Panc1 (cell line): ENCODE data around the gene STAC. TPM values are rescaled to one million over a fixed set of nuclear protein-coding genes. Genes with fewer than 3 reads are reported as not detected.
"Not testable (repeated sequence)": the region's sequence is repeated elsewhere in the genome, so short reads cannot be mapped to it uniquely, and the experiment has no call there.

Experiments
- ATAC-seq: fragments of 200-7000 bp; cut with Tn5 transposase; 2 replicates; pipeline ENCODE4 v1.9.1; 2020; ENCODE audit warnings: mild to moderate bottlenecking, moderate library complexity
- BruUV-seq: library from RNA; stranded (reverse); fragments of 400-500 nt; replicated peaks from 2 replicates; lab custom pipeline; 2021; lab: Mats Ljungman, UMichigan
- CTCF ChIA-PET: fragments of 300-600 bp; sonication (Branson Sonifier 250); formaldehyde crosslinking; loops from one replicate; lab custom pipeline; 2022; ENCODE audit warnings: antibody characterized with exemption; lab: Charles Lee
- POLR2A ChIA-PET: fragments of 300-600 bp; sonication (Branson Sonifier 250); formaldehyde crosslinking; loops from one replicate; lab custom pipeline; 2022; ENCODE audit warnings: antibody characterized with exemption; lab: Charles Lee
- DNase-seq: peaks from one replicate; pipeline ENCODE4 v3.0.0-alpha.2; 2010; ENCODE audit warnings: low read depth, low spot score
- H3K27ac ChIP-seq: 2 replicates; pipeline ENCODE4 v1.5.1; 2011; ENCODE audit warnings: mild to moderate bottlenecking, low read length, inconsistent platforms
- H3K27me3 ChIP-seq: fragments of 200-500 bp; sonication (Bioruptor generic); 2 replicates; pipeline ENCODE4 v1.6.0; 2014; ENCODE audit warnings: low read length, inconsistent platforms; ENCODE audit not compliant: control insufficient read depth, insufficient read depth
- H3K36me3 ChIP-seq: fragments of 200-500 bp; sonication (Bioruptor generic); 2 replicates; pipeline ENCODE4 v1.5.1; 2014; ENCODE audit warnings: inconsistent platforms, mild to moderate bottlenecking, low read length, moderate library complexity; ENCODE audit not compliant: control insufficient read depth, insufficient read depth
- H3K4me1 ChIP-seq: 2 replicates; pipeline ENCODE4 v1.5.1; 2011; ENCODE audit warnings: inconsistent platforms, mild to moderate bottlenecking, low read length, moderate library complexity; ENCODE audit not compliant: control insufficient read depth, insufficient read depth
- H3K4me3 ChIP-seq, 2 experiments: 2 replicates each; pipeline ENCODE4 v1.5.1; 2011 to 2012; ENCODE audit warnings: low read depth in 2 of 2, low read length in 2 of 2, mild to moderate bottlenecking in 2 of 2, inconsistent platforms in 1 of 2, moderate library complexity in 1 of 2
- H3K9me3 ChIP-seq: fragments of 200-500 bp; sonication (Bioruptor generic); 2 replicates; pipeline ENCODE4 v1.5.1; 2014; ENCODE audit warnings: low read depth, mild to moderate bottlenecking, inconsistent platforms, low read length, moderate library complexity; ENCODE audit not compliant: control insufficient read depth, insufficient read depth
- POLR2AphosphoS5 ChIP-seq: IDR thresholded peaks from 2 replicates; pipeline ENCODE4 v1.6.1; 2012; ENCODE audit warnings: mild to moderate bottlenecking, low read depth, low read length, moderate library complexity
- SIN3A ChIP-seq: IDR thresholded peaks from 2 replicates; pipeline ENCODE4 v1.6.1; 2012; ENCODE audit warnings: low read depth, mild to moderate bottlenecking, low read length, moderate library complexity, borderline replicate concordance; ENCODE audit not compliant: insufficient read depth
- TCF7L2 ChIP-seq: IDR thresholded peaks from 2 replicates; pipeline ENCODE4 v1.6.1; 2011; ENCODE audit warnings: mild to moderate bottlenecking, low read depth, low read length, inconsistent platforms
- in situ Hi-C: cut with HindIII; loops from 2 replicates; pipeline ENCODE4 v1.10.0; 2016; ENCODE audit warnings: low sequenced_read_pairs, low pct_unique_long_range_greater_than_20kb
- intact Hi-C: fragments of 100-400 bp; cut with micrococcal nuclease; formaldehyde crosslinking; loops from one replicate; pipeline ENCODE4 v1.10.0; 2022; ENCODE audit not compliant: unreplicated experiment
- total RNA-seq: library from RNA; stranded (reverse); gene quantifications from one replicate; pipeline ENCODE4 v1.2.1, GENCODE V29; 2021; ENCODE audit not compliant: unreplicated experiment
- TF ChIP-seq, protein P1 (sequence below): fragments of 450-650 bp; IDR thresholded peaks from 2 replicates; pipeline ENCODE4 v1.5.1; 2017; ENCODE audit warnings: mild to moderate bottlenecking
- TF ChIP-seq, protein P2 (sequence below), 2 experiments: IDR thresholded peaks; 2 replicates each; pipeline ENCODE4 v1.6.1; 2011 to 2012; ENCODE audit warnings: low read depth in 2 of 2, control low read depth in 1 of 2, low read length in 1 of 2, mild to moderate bottlenecking in 1 of 2, moderate library complexity in 1 of 2; ENCODE audit not compliant: insufficient read depth in 1 of 2

STAC gene
- total RNA-seq, 1 experiment from 2014 or later: 18.8 TPM

DNA sequence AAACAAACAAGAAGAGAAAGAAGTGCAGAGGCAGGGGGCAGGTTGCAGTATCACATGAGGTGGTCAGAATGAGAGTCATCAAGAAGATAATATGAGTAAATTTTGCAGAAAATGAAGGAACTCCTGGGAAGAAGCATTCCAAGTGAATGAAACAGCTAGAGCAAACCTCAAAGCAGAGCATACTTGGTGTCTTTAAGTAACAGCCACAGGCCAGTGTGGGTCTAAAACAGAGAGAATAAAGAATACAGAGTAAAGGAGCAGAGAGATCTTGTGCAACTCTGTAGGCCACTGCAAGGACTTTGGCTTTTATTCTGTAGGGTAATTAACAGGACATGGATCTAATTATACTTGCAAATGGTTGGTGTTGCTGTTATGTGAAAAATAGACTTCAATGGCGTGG lies 81.3 kb downstream of the STAC start:
- no peak for ATAC-seq
- TF ChIP-seq SIN3A: no peak
- TF ChIP-seq TCF7L2: no peak
- TF ChIP-seq POLR2AphosphoS5: no peak
- TF ChIP-seq, protein P1, sequence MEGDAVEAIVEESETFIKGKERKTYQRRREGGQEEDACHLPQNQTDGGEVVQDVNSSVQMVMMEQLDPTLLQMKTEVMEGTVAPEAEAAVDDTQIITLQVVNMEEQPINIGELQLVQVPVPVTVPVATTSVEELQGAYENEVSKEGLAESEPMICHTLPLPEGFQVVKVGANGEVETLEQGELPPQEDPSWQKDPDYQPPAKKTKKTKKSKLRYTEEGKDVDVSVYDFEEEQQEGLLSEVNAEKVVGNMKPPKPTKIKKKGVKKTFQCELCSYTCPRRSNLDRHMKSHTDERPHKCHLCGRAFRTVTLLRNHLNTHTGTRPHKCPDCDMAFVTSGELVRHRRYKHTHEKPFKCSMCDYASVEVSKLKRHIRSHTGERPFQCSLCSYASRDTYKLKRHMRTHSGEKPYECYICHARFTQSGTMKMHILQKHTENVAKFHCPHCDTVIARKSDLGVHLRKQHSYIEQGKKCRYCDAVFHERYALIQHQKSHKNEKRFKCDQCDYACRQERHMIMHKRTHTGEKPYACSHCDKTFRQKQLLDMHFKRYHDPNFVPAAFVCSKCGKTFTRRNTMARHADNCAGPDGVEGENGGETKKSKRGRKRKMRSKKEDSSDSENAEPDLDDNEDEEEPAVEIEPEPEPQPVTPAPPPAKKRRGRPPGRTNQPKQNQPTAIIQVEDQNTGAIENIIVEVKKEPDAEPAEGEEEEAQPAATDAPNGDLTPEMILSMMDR: no peak
- TF ChIP-seq, protein P2, sequence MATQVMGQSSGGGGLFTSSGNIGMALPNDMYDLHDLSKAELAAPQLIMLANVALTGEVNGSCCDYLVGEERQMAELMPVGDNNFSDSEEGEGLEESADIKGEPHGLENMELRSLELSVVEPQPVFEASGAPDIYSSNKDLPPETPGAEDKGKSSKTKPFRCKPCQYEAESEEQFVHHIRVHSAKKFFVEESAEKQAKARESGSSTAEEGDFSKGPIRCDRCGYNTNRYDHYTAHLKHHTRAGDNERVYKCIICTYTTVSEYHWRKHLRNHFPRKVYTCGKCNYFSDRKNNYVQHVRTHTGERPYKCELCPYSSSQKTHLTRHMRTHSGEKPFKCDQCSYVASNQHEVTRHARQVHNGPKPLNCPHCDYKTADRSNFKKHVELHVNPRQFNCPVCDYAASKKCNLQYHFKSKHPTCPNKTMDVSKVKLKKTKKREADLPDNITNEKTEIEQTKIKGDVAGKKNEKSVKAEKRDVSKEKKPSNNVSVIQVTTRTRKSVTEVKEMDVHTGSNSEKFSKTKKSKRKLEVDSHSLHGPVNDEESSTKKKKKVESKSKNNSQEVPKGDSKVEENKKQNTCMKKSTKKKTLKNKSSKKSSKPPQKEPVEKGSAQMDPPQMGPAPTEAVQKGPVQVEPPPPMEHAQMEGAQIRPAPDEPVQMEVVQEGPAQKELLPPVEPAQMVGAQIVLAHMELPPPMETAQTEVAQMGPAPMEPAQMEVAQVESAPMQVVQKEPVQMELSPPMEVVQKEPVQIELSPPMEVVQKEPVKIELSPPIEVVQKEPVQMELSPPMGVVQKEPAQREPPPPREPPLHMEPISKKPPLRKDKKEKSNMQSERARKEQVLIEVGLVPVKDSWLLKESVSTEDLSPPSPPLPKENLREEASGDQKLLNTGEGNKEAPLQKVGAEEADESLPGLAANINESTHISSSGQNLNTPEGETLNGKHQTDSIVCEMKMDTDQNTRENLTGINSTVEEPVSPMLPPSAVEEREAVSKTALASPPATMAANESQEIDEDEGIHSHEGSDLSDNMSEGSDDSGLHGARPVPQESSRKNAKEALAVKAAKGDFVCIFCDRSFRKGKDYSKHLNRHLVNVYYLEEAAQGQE (IDR thresholded peaks at IDR 0.05; ENCODE audit: insufficient read depth in 1 of 2, low read depth in 2 of 2, low read length in 1 of 2): no peak
- no peaks in the 10 kb centered on the region for H3K36me3 ChIP-seq
- POLR2A ChIA-PET: no interaction called here
- in situ Hi-C loops: no loop called here
- intact Hi-C loops: no loop called here
- H3K27ac ChIP-seq: no peak overlapping the region
- no TSS peak for BruUV-seq
- no peaks in the 10 kb centered on the region for H3K4me1 ChIP-seq
- H3K27me3 ChIP-seq: no peaks in the 10 kb centered on the region
- no peak for DNase-seq
- H3K9me3 ChIP-seq: no peaks in the 10 kb centered on the region
- no peak overlapping the region for H3K4me3 ChIP-seq
- CTCF ChIA-PET: no interaction called here

DNA sequence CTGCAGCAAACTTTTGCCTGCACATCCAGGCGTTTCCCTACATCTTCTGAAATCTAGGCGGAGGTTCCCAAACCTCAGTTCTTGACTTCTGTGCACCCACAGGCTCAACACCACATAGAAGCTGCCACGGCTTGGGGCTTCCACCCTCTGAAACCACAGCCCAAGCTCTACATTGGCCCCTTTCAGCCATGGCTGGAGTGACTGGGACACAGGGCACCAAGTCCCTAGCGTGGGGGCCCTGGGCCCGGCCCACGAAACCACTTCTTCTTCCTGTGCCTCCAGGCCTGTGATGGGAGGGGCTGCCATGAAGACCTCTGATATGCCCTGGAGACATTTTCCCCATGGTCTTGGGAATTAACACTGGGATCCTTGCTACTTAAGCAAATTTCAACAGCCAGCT lies 91.7 kb downstream of the STAC start:
- CTCF ChIA-PET, intact Hi-C loops, H3K4me3 ChIP-seq, in situ Hi-C loops, BruUV-seq, H3K9me3 ChIP-seq, H3K4me1 ChIP-seq, ATAC-seq, H3K27me3 ChIP-seq, POLR2A ChIA-PET, H3K27ac ChIP-seq, DNase-seq, H3K36me3 ChIP-seq: not testable (repeated sequence)

DNA sequence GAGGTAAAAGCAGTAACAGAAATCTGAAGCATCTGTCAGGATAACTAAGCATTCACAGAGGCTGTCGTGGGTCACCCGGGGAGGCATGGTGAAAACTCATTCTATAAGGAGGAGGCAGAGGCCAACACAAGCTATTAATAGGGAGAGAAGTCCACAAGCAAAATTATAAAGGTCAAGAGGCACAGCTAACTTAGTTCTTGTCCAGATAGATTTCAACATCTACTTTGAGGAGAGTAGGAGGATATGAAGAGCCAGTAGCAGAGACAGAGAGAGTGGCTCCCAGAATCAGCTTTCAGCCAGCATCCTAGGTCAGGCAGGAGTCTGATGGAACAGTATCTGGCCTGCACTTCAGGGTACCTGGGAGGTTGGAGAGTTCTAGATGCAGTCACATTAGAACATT lies 95.3 kb downstream of the STAC start:
- DNase-seq (no peak), ATAC-seq (no peak)
- Histone ChIP-seq H3K4me1 (no peaks in the 10 kb centered on the region), H3K36me3 (no peaks in the 10 kb centered on the region), H3K4me3 (no peak overlapping the region), H3K27me3 (no peaks in the 10 kb centered on the region), H3K9me3 (no peaks in the 10 kb centered on the region), H3K27ac (no peak overlapping the region)
- POLR2A ChIA-PET: no interaction called here
- CTCF ChIA-PET: no interaction called here
- intact Hi-C loops: no loop called here
- no TSS peak for BruUV-seq
- no peak for TF ChIP-seq TCF7L2
- no peak for TF ChIP-seq POLR2AphosphoS5
- TF ChIP-seq, protein P1: no peak
- no peak for TF ChIP-seq SIN3A
- TF ChIP-seq, protein P2 (IDR thresholded peaks at IDR 0.05; ENCODE audit: insufficient read depth in 1 of 2, low read depth in 2 of 2, low read length in 1 of 2): no peak
- in situ Hi-C loops: no loop called here
